Tibial nerve (tissue), 3 donors: ENCODE measurements around the gene SLCO2A1.

Experiments
- CTCF ChIP-seq, 5 experiments: fragments of 200-600 bp in 3 of 5; fragments of 450-650 bp in 2 of 5; sonication (generic) in 3 of 5; IDR thresholded peaks; one replicate each; pipeline ENCODE4 v1.5.1; 2016 to 2019; ENCODE audit warnings: antibody characterized with exemption in 5 of 5, mild to moderate bottlenecking in 3 of 5, moderate library complexity in 2 of 5
- POLR2A ChIP-seq, 2 donors: fragments of 450-650 bp; IDR thresholded peaks; one replicate each; pipeline ENCODE4 v1.6.1; 2017; ENCODE audit warnings: antibody characterized with exemption in 2 of 2, mild to moderate bottlenecking in 2 of 2, moderate library complexity in 2 of 2

DNA sequence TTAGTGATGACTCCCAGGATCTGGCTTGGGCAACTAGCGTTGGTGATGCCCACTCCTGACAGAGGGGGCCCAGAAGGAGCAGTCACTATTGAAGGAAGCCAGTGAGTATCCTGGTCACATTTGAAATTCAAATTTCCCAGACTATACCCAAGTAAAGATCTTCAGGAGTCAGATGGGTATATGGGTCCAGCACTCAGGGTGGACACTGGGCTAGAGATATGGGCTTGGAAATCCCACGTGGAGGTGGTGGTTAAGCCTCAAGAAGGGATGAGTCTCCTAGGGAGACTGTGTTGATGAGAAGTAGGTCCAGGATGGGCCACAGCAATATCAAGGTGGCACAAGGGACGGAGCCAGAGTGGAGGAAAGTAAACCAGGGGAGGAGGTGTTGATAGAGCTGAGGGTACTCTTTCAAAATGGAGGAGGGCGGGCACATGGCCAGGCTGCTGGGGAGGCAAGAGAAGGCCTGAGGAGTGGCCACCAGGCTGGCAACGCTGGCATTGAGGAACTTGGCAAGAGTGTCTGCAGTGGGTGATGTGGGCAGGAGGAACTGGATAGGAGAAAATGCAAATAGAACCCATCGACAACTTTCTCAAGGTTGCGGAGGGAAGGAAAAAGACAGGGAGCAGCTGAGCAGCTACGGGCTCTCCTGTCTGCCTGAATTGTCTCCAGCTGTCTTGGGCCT, 3.7 kb upstream of the SLCO2A1 start:
- TF ChIP-seq CTCF (IDR thresholded peaks at IDR 0.05), result no peak
- no peak for TF ChIP-seq POLR2A (IDR thresholded peaks at IDR 0.05)
